Heart right ventricle (tissue), 16 donors: ENCODE measurements around the gene RNF114. TPM values are rescaled to one million over a fixed set of nuclear protein-coding genes. Genes with fewer than 3 reads are reported as not detected.

Source experiments
- ATAC-seq, 8 donors: fragments of 200-7000 bp; cut with Tn5 transposase; one replicate each; pipeline ENCODE4 v1.9.1; 2020; ENCODE audit warnings: mild to moderate bottlenecking in 8 of 8, moderate library complexity in 8 of 8, moderate number of reproducible peaks in 1 of 8
- DNase-seq, 2 donors: peaks; one replicate each; pipeline ENCODE4 v3.0.0-alpha.2; 2020
- H3K27ac ChIP-seq, 10 donors: fragments of 200-600 bp; sonication (generic) in 2 of 10; one replicate each; pipeline versions ENCODE4 v1.5.0 to v1.8.0; 2020 to 2022; ENCODE audit warnings: mild to moderate bottlenecking in 3 of 10
- H3K27me3 ChIP-seq, 7 donors: fragments of 200-600 bp; one replicate each; pipeline ENCODE4 v1.8.0; 2021 to 2022; ENCODE audit warnings: mild to moderate bottlenecking in 2 of 7
- H3K36me3 ChIP-seq, 9 donors: fragments of 200-600 bp; sonication (generic) in 1 of 9; one replicate each; pipeline versions ENCODE4 v1.5.0 to v1.8.0; 2020 to 2022; ENCODE audit warnings: mild to moderate bottlenecking in 2 of 9
- H3K4me1 ChIP-seq, 9 donors: fragments of 200-600 bp; sonication (generic) in 1 of 9; one replicate each; pipeline versions ENCODE4 v1.5.0 to v1.8.0; 2020 to 2022; ENCODE audit warnings: mild to moderate bottlenecking in 4 of 9
- H3K4me3 ChIP-seq, 10 donors: fragments of 200-600 bp; sonication (generic) in 2 of 10; one replicate each; pipeline versions ENCODE4 v1.5.0 to v1.8.0; 2020 to 2022; ENCODE audit warnings: mild to moderate bottlenecking in 7 of 10, moderate library complexity in 2 of 10
- H3K9me3 ChIP-seq, 11 donors: fragments of 200-600 bp in 10 of 11; sonication (generic) in 2 of 11; one replicate each; pipeline versions ENCODE4 v1.5.0 to v1.8.0; 2013 to 2022; ENCODE audit warnings: mild to moderate bottlenecking in 2 of 11, control low read depth in 1 of 11, moderate library complexity in 1 of 11
- CTCF ChIP-seq, 9 donors: fragments of 200-600 bp; sonication (generic) in 2 of 9; IDR thresholded peaks; one replicate each; pipeline versions ENCODE4 v1.5.0 to v1.8.0; 2021 to 2022; ENCODE audit warnings: antibody characterized with exemption in 9 of 9, mild to moderate bottlenecking in 5 of 9, moderate library complexity in 1 of 9
- WGBS, 2 donors: extraction: QIAGEN DNeasy Blood & Tissue Kit; methylation state at CpG; one replicate each; pipeline ENCODE4 v1.1.7; 2013; ENCODE audit warnings: inconsistent platforms in 1 of 2; 5-methylcytosine and 5-hydroxymethylcytosine counted together
- intact Hi-C, 10 donors: fragments of 100-400 bp; cut with DNase I; formaldehyde crosslinking; loops; one replicate each; pipeline versions ENCODE4 v1.11.1 to v1.14.2; 2022
- polyA plus RNA-seq, 2 donors: library from polyadenylated mRNA; stranded (reverse); fragments of 200-250 nt; gene quantifications; one replicate each; pipeline ENCODE4 v1.2.3, GENCODE V29; 2013
- total RNA-seq, 10 donors: library from RNA; stranded (reverse); fragmentation: NEBNext Ultra II Directional in 3 of 10; extraction: Animal tissue kit (Norgen Biotek cat#: 25700) in 3 of 10; gene quantifications; one replicate each; pipeline versions ENCODE4 v1.2.1 to v1.2.4, GENCODE V29; 2021 to 2023
- donor health status: Arrhythmogenic right ventricular cardiomyopathy.
- donor health status: ischemic (EF 13 %, LVEDD 7.1; RV severe dilation, severe dysfunction).
- donor health status: healthy with polysubstance abuse.
- donor health status: DM: no; HTN: yes; CAD: no.
- donor health status: DM: no; HTN: no; CAD: no.
- donor health status: ischemic (EF 25% LVEDD 6.9; RV normal size, moderate dysfunction).
- donor health status: ischemic (EF 25% LVEDD 5.7; RV mildly dilated, moderate dysfunction).
- donor health status: healthy.
- donor health status: DM: yes; HTN: yes; CAD: no.
- donor health status: Ischemic cardiomyopathy.
- donor health status: ischemic (EF 35%, LVEDD 5.7; RV mildly dilated, moderate dysfunction).
- donor health status: nonischemic (EF 11% LVEDD 7.7; RV severe dilation, severe dysfunction).
- donor health status: DM: yes; HTN: yes; CAD: no.
- donor health status: PGD.
- donor health status: ischemic (EF 29% LVEDD 5.4; RV normal size, mild dysfunction).
- donor health status: nonischemic (EF 23%, LVEDD 6.1; RV moderate dilation, normal function).

Gene RNF114
- total and polyA plus RNA-seq, 12 donors = 41.5 to 60.3 (median 50.6) TPM

GRCh38 chr20:49938173-49939163 is 2.3 kb downstream of the RNF114 start:
- peak in 1 of 8 donors; percentile 24 for ATAC-seq
- DNase-seq = peak; percentile 51 to 71
- H3K4me1 ChIP-seq = peaks cover 5 to 63% (median 30%) of the 10 kb centered on the region in 9 donors
- H3K9me3 ChIP-seq = no peaks in the 10 kb centered on the region
- H3K36me3 ChIP-seq = peaks cover 0 to 48% (median 12%) of the 10 kb centered on the region in 9 donors
- H3K27ac ChIP-seq = peak overlapping the region in 5 of 10 donors; percentile 22 to 97 (median 94)
- no peaks in the 10 kb centered on the region for H3K27me3 ChIP-seq
- 50 to 60% methylated on average over 12 of the region's 12 CpGs for WGBS, 2 donors
- peak overlapping the region in 6 of 10 donors; percentile 86 to 98 (median 92) for H3K4me3 ChIP-seq
- intact Hi-C loops = no loop called here
- TF ChIP-seq CTCF (IDR thresholded peaks at IDR 0.05) = no peak

GRCh38 chr20:49941456-49941855 is 5.3 kb downstream of the RNF114 start:
- 93 to 96% methylated on average over 15 of the region's 15 CpGs for WGBS, 2 donors

DNA sequence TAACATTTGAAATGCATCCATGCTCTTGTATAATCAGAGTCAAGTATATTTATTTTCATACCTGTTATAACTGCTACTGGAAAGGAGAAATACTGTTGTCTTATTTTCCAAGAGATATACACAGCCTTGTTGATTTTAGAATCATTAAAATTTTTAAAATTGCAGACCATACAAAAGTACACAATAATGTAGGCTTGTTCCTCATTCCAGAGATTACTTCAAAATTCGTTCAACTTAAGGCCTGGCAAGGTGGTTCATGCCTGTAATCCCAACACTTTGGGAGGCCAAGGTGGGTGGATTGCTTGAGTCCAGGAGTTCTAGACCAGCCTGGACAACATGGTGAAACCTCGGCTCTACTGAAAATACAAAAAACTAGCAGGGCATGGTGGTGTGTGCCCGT is 6.1 kb downstream of the RNF114 start:
- Histone ChIP-seq H3K27me3 (no peaks in the 10 kb centered on the region), H3K4me3 (no peak overlapping the region), H3K36me3 (peaks cover 0 to 86% (median 45%) of the 10 kb centered on the region in 9 donors), H3K9me3 (no peaks in the 10 kb centered on the region), H3K4me1 (peaks cover 5 to 61% (median 26%) of the 10 kb centered on the region in 9 donors), H3K27ac (no peak overlapping the region)
- no peak for TF ChIP-seq CTCF (IDR thresholded peaks at IDR 0.05)
- 80 to 82% methylated on average over 3 of the region's 3 CpGs for WGBS, 2 donors
- DNase-seq (no peak), ATAC-seq (no peak)
- intact Hi-C loops = no loop called here

More at GRCh38 chr20:49941456-49941855, 5.3 kb downstream of the RNF114 start:
- TF ChIP-seq CTCF (IDR thresholded peaks at IDR 0.05) = no peak
- Histone ChIP-seq H3K4me1 (peaks cover 5 to 65% (median 31%) of the 10 kb centered on the region in 9 donors), H3K36me3 (peaks cover 0 to 77% (median 36%) of the 10 kb centered on the region in 9 donors), H3K9me3 (no peaks in the 10 kb centered on the region), H3K27me3 (no peaks in the 10 kb centered on the region), H3K27ac (no peak overlapping the region), H3K4me3 (no peak overlapping the region)
- ATAC-seq (no peak), DNase-seq (no peak)
- intact Hi-C loops = no loop called here

- ATAC-seq (no peak), DNase-seq (no peak)
- TF ChIP-seq CTCF (IDR thresholded peaks at IDR 0.05) = no peak
- peaks cover 0 to 90% (median 46%) of the 10 kb centered on the region in 9 donors for H3K36me3 ChIP-seq
- H3K4me3 ChIP-seq = no peak overlapping the region
- WGBS, 2 donors = 94 to 95% methylated on average over 3 of the region's 3 CpGs
- no peaks in the 10 kb centered on the region for H3K27me3 ChIP-seq
- no peaks in the 10 kb centered on the region for H3K9me3 ChIP-seq
- H3K27ac ChIP-seq = no peak overlapping the region
- peaks cover 5 to 55% (median 19%) of the 10 kb centered on the region in 9 donors for H3K4me1 ChIP-seq
- intact Hi-C loops = no loop called here
Measured at GRCh38 chr20:49942942-49943341, 6.7 kb downstream of the RNF114 start.
